GM19438 (cell line): ENCODE results near the gene RCE1.
"Not testable (repeated sequence)": the region's sequence is repeated elsewhere in the genome, so short reads cannot be mapped to it uniquely, and the experiment has no call there.

Experiments
- ATAC-seq: cut with Tn5 transposase; IDR thresholded peaks from one replicate; pipeline ENCODE4 v1.9.1; 2021; ENCODE audit warnings: low read depth; ENCODE audit not compliant: unreplicated experiment

RCE1 gene, protein sequence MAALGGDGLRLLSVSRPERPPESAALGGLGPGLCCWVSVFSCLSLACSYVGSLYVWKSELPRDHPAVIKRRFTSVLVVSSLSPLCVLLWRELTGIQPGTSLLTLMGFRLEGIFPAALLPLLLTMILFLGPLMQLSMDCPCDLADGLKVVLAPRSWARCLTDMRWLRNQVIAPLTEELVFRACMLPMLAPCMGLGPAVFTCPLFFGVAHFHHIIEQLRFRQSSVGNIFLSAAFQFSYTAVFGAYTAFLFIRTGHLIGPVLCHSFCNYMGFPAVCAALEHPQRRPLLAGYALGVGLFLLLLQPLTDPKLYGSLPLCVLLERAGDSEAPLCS

DNA sequence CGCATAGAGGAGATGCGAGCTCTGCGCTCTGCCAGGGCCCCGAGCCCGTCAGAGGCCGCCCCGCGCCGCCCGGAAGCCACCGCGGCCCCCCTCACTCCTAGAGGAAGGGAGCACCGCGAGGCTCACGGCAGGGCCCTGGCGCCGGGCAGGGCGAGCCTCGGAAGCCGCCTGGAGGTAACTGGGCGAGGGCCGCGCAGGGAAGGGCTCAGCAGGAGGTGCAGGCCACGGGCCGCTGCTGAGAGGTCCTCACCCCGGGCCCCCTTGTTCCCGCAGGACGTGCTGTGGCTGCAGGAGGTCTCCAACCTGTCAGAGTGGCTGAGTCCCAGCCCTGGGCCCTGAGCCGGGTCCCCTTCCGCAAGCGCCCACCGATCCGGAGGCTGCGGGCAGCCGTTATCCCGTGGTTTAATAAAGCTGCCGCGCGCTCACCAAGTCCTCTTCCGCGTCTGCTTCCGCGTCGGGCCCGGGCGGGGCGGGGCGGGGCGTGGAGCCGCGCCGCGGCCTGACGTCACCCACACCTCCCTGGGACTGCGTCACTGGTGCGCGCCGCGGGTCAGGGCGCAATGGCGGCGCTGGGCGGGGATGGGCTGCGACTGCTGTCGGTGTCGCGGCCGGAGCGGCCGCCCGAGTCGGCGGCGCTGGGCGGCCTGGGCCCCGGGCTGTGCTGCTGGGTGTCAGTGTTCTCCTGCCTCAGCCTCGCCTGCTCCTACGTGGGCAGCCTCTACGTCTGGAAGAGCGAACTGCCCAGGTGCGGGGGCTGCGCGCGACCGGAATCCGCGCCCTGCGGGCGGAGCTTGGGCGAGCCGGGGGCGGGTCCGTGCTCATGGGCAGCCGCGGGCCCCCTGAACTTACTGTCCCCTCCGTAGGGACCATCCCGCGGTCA, at the start of gene RCE1:
RCE1 (plus strand) TSS at position 546 of the 880 bp plus-strand sequence; CDS start at position 561, 15 bp downstream.
- ATAC-seq: peak; percentile 73

GRCh38 chr11:66799815-66800214, 43.4 kb upstream of the RCE1 start:
- not testable (repeated sequence) for ATAC-seq

GRCh38 chr11:66800720-66801428, 42.4 kb upstream of the RCE1 start:
- ATAC-seq: no peak

- no peak for ATAC-seq
These were observed 33.6 kb upstream of the RCE1 start for GRCh38 chr11:66809592-66809991.

- no peak for ATAC-seq
These were observed 32.6 kb upstream of the RCE1 start for GRCh38 chr11:66810576-66811185.

DNA sequence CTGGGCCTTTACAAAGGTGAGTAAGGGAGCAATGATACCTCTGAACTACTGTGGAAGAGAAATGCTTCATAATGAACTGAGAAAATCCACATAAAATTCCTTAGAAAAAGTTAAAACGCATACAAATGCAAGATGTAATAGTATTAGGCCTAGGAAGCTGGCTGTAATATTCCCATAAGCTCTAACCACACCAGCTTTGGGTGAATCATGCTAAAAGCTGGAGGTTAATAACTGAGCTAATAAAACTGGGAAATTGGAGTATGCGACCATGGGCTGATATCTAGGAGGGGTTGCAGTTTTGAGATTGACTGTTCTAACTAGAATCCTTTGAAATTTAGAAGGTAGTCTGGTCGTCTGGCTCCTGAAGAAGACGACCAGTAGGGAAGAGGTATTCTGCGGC, 28.6 kb upstream of the RCE1 start:
- ATAC-seq: no peak

DNA sequence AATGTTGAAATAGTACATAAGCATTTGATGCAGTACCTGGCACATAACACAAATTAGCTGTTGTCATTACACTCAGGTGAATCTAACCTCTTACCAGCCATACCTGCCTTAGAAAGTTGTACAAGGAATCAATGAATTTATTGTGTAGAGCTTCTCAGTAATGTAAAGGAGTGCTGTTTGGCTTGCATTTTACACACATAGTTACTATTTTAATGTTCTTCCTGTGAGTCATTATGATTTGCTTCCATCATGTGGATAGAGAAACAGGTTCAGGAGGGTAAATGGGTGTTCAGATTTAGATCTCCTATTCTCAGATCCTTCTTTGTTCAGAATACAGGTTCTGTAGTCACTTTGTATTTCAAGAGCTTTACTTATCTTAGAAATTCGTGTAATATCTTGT, 27.6 kb upstream of the RCE1 start:
- ATAC-seq: no peak

DNA sequence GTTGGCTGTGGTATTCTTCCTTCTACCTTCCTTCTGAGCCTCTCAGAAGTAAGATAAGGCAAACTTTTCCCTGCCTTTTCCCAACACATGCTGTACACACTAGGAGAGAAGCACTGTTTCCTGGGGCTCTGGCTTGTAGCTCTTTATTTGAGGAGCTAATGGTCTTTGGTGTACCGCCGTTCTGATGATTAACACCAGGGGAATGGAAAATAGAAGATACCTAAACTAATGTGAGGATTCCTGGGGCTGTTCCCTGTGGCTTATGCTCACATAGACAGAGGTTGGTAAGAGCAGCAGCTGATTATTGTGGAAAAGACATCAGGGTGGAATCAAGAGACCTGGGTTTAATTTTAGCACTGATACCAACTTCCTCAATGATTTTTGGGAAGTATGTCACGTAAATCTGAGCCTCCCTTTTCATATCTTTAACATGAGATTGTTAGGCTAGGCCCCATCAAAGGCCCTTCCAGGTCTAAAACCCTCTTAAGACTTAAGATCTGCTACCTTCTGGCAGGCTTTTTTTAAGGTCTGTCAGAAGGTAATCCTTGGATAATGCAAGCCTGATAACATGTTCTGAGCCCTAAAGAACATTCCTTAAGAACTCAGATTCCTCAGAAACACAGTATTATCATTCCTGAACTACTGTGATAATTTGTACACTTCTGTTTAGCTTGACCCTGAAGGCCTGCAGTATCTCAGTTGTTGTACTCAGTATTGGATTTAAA, 24.8 kb upstream of the RCE1 start:
- ATAC-seq: no peak

- no peak for ATAC-seq
These were observed 22.9 kb upstream of the RCE1 start for GRCh38 chr11:66820381-66820780.

- ATAC-seq: no peak
These were observed 22.3 kb upstream of the RCE1 start for GRCh38 chr11:66820901-66821300.

DNA sequence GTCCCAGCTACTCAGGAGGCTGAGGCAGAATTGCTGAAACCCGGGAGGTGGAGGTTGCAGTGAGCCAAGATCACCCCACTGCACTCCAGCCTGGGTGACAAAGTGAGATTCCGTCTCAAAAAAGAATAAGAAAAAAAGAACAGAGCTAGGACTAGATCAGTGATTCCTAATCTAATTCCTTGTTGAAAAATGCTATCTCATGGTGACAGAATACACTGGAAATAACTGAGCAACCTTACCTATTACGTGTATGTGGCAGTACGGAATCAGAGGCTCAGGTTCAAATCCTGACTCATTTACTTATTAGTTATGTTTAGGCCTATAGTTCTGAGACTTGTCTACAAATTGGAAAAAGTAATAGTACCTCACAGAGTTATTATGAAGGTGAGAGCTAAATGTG, 19.5 kb upstream of the RCE1 start:
- ATAC-seq: no peak

- not testable (repeated sequence) for ATAC-seq
These were observed 18.7 kb upstream of the RCE1 start for GRCh38 chr11:66824573-66824972.

DNA sequence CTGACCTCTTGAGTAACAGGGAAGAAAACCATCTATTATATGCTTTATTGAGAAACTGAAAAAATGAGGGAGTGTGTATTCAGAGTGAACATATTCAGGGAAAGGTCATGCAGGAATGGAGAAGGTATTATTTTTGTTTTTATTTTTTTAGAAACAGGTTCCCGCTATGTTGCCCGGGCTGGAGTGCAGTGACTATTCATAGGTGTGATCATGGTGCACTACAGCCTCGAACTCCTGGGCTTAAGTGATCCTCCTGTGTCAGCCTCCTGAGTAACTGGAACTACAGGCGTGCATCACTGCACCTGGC, 8.7 kb upstream of the RCE1 start:
- no peak for ATAC-seq

DNA sequence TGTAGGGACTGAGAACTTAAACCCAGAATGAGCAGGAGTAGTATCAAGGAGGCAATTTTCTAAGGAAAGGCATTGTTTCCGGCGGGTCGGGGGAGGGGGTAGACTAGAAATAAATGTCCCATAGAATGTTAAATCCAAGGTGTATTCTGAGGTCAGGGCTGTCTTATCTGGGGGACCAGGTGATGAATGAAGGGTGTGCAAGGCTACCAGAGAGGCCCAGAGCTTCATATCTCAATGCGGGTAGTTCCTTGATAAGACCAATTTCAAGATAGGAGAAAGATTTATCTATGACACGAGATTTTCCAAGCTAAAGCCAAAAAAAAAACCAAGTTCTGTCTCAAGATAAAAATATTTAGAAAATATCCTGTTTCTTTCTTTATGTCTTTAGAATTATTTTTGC, 8.3 kb upstream of the RCE1 start:
- no peak for ATAC-seq

DNA sequence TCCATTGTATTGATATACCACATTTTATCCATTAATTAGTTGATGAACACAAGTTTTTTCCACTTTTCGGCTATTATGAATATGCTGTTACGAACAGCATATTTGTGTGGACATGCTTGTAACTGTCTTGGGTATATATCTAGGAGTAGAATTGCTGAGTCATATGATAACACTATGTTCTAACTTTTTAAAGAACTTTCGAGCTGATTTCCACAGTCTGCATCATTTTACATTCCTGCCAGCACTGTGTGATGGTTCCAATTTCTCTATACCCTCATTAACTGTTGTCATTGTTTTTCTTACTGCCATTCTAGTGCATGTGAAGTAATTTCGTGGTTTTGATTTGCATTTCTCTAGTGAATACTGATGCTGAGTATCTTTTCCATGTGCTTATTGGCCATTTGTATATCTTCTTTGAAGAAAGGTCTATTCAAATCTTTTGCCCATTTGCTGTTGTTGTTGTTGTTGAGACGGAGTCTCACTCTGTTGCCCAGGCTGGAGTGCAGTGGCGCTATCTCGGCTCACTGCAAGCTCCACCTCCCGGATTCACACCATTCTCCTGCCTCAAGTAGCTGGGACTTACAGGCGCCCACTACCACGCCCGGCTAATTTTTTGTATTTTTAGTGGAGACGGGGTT, 7.4 kb upstream of the RCE1 start:
- no peak for ATAC-seq

GRCh38 chr11:66840317-66841091, 2.7 kb upstream of the RCE1 start:
- ATAC-seq: no peak

DNA sequence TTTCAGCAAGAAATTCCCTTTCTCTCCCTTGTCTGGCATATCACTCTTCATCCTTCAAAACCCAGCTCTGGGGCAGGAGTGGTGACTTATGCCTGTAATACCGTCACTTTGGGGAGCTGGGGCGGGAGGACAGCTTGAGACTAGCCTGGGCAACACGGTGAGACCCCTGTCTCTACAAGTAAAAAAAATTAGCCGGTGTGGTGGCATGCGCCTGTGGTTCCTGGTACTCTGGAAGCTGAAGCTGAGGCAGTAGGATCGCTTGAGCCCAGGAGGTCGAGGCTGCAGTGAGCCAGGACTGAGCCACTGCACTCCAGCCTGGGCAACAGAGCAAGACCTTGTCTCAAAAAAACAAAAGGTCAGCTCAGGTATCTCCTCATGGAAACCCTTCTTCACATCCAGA, 1.4 kb upstream of the RCE1 start:
- ATAC-seq: no peak

- ATAC-seq: no peak
These were observed 743 bp upstream of the RCE1 start for GRCh38 chr11:66842501-66842895.
